Body of pancreas (tissue), 4 donors: Measurements from ENCODE around the gene TBC1D32. TPM values are rescaled to one million over a fixed set of nuclear protein-coding genes. Genes with fewer than 3 reads are reported as not detected.

Experiments
- ATAC-seq: fragments of 150-250 bp; one replicate; pipeline ENCODE4 v1.9.1; 2016
- DNase-seq, 4 donors: peaks; one replicate each; pipeline ENCODE4 v3.0.0-alpha.2; 2019
- H3K27ac ChIP-seq, 4 donors: fragments of 200-600 bp; sonication (generic); 1 replicate in 3 of 4; 2 replicates in 1 of 4; pipeline versions ENCODE4 v1.5.1 to v1.6.1; 2016 to 2019; ENCODE audit warnings: mild to moderate bottlenecking in 1 of 4, mixed read lengths in 1 of 4, moderate library complexity in 1 of 4
- H3K27me3 ChIP-seq, 2 donors: fragments of 200-600 bp; sonication (generic); one replicate each; pipeline ENCODE4 v1.6.0; 2016; ENCODE audit warnings: mild to moderate bottlenecking in 1 of 2
- H3K36me3 ChIP-seq, 2 donors: fragments of 200-600 bp; sonication (generic); replicated peaks in 1 of 2; 2 replicates each; pipeline ENCODE4 v1.5.1; 2016; ENCODE audit warnings: low read depth in 2 of 2; ENCODE audit not compliant: insufficient read depth in 1 of 2
- H3K4me1 ChIP-seq: fragments of 200-600 bp; sonication (generic); one replicate; pipeline ENCODE4 v1.6.0; 2016
- H3K4me3 ChIP-seq, 2 donors: fragments of 200-600 bp; sonication (generic); 1 replicate in 1 of 2; 2 replicates in 1 of 2; pipeline ENCODE4 v1.5.1; 2016 to 2019
- H3K9me3 ChIP-seq, 3 donors: fragments of 200-600 bp; sonication (generic); 1 replicate in 2 of 3; 2 replicates in 1 of 3; pipeline ENCODE4 v1.5.1; 2016
- POLR2A ChIP-seq, 3 donors: fragments of 450-650 bp; IDR thresholded peaks; one replicate each; pipeline ENCODE4 v1.6.1; 2016; ENCODE audit warnings: antibody characterized with exemption in 3 of 3, mild to moderate bottlenecking in 2 of 3
- WGBS, 2 donors: methylation state at CpG; one replicate each; pipeline ENCODE4 v1.1.5; 2017; 5-methylcytosine and 5-hydroxymethylcytosine counted together
- intact Hi-C: fragments of 100-400 bp; cut with DNase I; formaldehyde crosslinking; loops from one replicate; pipeline ENCODE4 v1.15.1; 2023
- total RNA-seq, 2 donors: library from RNA; depleted of rRNA; stranded (reverse); fragments of >200 nt; gene quantifications; one replicate each; pipeline ENCODE4 v1.1.0, GENCODE V29; 2016
- TF ChIP-seq, protein P1 (sequence below), 7 experiments: fragments of 450-650 bp in 4 of 7; fragments of 200-600 bp in 3 of 7; sonication (generic) in 3 of 7; IDR thresholded peaks; one replicate each; pipeline ENCODE4 v1.5.1; 2016 to 2019; ENCODE audit warnings: antibody characterized with exemption in 7 of 7

Gene TBC1D32
- total RNA-seq, 2 donors from 2014 or later, result 11.4 to 14.5 TPM

DNA sequence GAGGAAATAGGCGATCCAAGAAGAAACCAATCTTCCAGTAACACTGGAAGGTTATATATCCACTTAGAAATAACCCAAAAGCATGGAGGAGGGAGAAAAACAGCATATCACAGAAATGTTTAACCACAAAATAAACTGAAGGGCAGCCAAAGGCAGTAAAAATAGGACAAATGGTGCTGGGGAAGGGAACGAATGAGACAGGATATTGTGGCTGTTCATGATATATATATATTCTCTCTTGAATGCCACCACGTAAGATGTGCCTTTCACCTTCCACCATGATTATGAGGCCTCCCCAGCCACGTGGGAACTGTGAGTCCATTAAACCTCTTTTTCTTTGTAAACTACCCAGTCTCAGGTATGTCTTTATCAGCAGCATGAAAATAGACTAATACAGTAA lies 162.4 kb downstream of the TBC1D32 start:
- intact Hi-C loops, result no loop called here
- TF ChIP-seq POLR2A (IDR thresholded peaks at IDR 0.05), result no peak
- TF ChIP-seq, protein P1, sequence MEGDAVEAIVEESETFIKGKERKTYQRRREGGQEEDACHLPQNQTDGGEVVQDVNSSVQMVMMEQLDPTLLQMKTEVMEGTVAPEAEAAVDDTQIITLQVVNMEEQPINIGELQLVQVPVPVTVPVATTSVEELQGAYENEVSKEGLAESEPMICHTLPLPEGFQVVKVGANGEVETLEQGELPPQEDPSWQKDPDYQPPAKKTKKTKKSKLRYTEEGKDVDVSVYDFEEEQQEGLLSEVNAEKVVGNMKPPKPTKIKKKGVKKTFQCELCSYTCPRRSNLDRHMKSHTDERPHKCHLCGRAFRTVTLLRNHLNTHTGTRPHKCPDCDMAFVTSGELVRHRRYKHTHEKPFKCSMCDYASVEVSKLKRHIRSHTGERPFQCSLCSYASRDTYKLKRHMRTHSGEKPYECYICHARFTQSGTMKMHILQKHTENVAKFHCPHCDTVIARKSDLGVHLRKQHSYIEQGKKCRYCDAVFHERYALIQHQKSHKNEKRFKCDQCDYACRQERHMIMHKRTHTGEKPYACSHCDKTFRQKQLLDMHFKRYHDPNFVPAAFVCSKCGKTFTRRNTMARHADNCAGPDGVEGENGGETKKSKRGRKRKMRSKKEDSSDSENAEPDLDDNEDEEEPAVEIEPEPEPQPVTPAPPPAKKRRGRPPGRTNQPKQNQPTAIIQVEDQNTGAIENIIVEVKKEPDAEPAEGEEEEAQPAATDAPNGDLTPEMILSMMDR (IDR thresholded peaks at IDR 0.05), result no peak
- no peak overlapping the region for H3K4me3 ChIP-seq
- WGBS, 2 donors, result 74 to 86% methylated on average over 4 of the region's 4 CpGs
- DNase-seq, result no peak
- H3K27ac ChIP-seq, result no peak overlapping the region
- no peak for ATAC-seq
- H3K27me3 ChIP-seq, result no peaks in the 10 kb centered on the region
- H3K4me1 ChIP-seq, result no peaks in the 10 kb centered on the region
- H3K9me3 ChIP-seq, result no peaks in the 10 kb centered on the region
- no peaks in the 10 kb centered on the region for H3K36me3 ChIP-seq

DNA sequence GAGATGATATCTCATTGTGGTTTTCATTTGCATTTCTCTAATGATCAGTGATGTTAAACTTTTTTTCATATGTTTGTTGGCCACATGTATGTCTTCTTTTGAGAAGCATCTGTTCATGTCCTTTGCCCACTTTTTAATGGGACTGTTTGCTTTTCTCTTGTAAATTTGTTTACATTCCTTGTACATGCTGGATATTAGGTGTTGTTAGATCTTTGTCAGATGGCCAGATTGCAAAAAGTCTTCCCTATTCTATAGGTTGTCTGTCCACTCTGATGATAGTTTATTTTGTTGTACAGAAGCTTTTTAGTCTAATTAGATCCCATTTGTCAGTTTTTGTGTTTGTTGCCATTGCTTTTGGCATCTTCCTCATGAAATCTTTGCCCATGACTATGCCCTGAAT lies 172.4 kb downstream of the TBC1D32 start:
- Histone ChIP-seq H3K27me3 (no peaks in the 10 kb centered on the region), H3K27ac (no peak overlapping the region), H3K4me1 (no peaks in the 10 kb centered on the region), H3K9me3 (peaks cover 0 to 2% (median 0%) of the 10 kb centered on the region in 3 donors), H3K4me3 (no peak overlapping the region), H3K36me3 (no peaks in the 10 kb centered on the region)
- intact Hi-C loops, result no loop called here
- no peak for TF ChIP-seq POLR2A (IDR thresholded peaks at IDR 0.05)
- TF ChIP-seq, protein P1 (IDR thresholded peaks at IDR 0.05), result no peak
- no peak for DNase-seq
- no peak for ATAC-seq

DNA sequence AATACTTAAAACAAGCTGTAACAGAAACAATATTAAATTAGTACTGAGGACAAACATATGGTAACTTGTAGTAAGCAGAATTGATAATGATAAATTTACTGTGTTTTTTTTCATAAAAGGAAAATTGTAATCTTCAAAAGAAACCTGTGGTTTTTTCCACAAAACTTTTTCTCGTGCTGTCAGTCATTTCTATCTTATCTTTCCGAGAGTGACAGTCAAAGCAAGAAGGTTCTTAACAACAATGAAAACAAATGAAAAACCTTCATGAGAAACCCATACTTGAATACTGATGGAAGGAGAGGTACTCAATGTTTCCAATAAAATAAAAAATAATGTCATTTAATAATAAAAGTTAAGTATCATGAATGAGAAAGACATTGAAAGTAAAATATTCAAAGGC lies 174.0 kb downstream of the TBC1D32 start:
- no peak overlapping the region for H3K4me3 ChIP-seq
- H3K27ac ChIP-seq, result no peak overlapping the region
- intact Hi-C loops, result no loop called here
- TF ChIP-seq, protein P1 (IDR thresholded peaks at IDR 0.05), result no peak
- no peak for TF ChIP-seq POLR2A (IDR thresholded peaks at IDR 0.05)
- no peaks in the 10 kb centered on the region for H3K27me3 ChIP-seq
- WGBS, 2 donors, result 55 to 63% methylated on average over 2 of the region's 2 CpGs
- H3K4me1 ChIP-seq, result no peaks in the 10 kb centered on the region
- ATAC-seq (no peak), DNase-seq (no peak)
- H3K9me3 ChIP-seq, result peaks cover 0 to 2% (median 0%) of the 10 kb centered on the region in 3 donors
- H3K36me3 ChIP-seq, result no peaks in the 10 kb centered on the region

DNA sequence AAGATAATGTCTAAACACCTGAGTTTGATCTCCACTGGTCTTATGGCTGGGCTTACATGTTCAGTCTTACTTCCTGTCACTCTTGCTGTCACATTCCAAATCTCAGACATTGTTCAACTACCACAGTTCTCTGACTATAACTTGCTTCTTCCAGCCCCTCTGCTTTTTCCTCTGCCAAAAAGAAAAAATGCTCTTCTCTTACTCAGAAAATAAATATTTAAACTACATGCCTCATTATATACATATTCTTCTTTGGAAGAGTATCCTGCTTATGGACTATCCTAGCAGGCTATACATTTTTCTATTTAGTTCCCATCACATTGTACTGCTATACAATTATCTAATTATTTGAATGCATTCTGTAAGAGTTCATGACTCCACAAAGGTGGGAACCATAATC lies 175.4 kb downstream of the TBC1D32 start:
- H3K4me3 ChIP-seq, result no peak overlapping the region
- no peaks in the 10 kb centered on the region for H3K36me3 ChIP-seq
- no peak for DNase-seq
- H3K27ac ChIP-seq, result no peak overlapping the region
- H3K27me3 ChIP-seq, result no peaks in the 10 kb centered on the region
- H3K4me1 ChIP-seq, result no peaks in the 10 kb centered on the region
- intact Hi-C loops, result no loop called here
- no peak for ATAC-seq
- TF ChIP-seq, protein P1 (IDR thresholded peaks at IDR 0.05), result no peak
- TF ChIP-seq POLR2A (IDR thresholded peaks at IDR 0.05), result no peak
- peaks cover 0 to 2% (median 0%) of the 10 kb centered on the region in 3 donors for H3K9me3 ChIP-seq

DNA sequence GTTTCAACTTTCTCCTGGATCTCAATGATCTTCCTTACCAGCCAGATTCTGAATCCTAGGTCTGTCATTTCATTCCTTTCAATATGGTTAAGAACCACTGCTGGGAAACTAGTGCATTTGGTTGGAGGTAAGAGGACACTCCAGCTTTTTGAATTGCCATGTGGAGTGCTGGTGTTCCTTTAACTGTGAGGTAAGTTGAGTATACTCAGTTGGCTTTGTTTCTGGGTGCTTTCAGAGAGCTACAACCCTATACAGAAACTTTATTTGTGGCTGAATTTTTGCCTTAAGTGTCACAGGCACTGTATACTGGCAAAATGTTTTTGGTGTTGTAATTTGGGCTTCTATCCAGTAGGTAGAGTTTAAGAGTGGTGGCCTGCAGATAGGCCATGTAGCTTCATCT lies 175.8 kb downstream of the TBC1D32 start:
- H3K36me3 ChIP-seq, result no peaks in the 10 kb centered on the region
- H3K4me3 ChIP-seq, result no peak overlapping the region
- TF ChIP-seq POLR2A (IDR thresholded peaks at IDR 0.05), result no peak
- TF ChIP-seq, protein P1 (IDR thresholded peaks at IDR 0.05), result no peak
- no peaks in the 10 kb centered on the region for H3K27me3 ChIP-seq
- no peaks in the 10 kb centered on the region for H3K4me1 ChIP-seq
- DNase-seq (no peak), ATAC-seq (no peak)
- no peak overlapping the region for H3K27ac ChIP-seq
- H3K9me3 ChIP-seq, result peaks cover 0 to 2% (median 0%) of the 10 kb centered on the region in 3 donors
- intact Hi-C loops, result no loop called here
